NCI-H524 (cell line): Measurements from ENCODE around the gene SPSB1.
"Not testable (repeated sequence)": the region's sequence is repeated elsewhere in the genome, so short reads cannot be mapped to it uniquely, and the experiment has no call there.

Experiments
- DNase-seq, 2 experiments: peaks; one replicate each; lab custom pipeline; 2025; lab: John Stamatoyannopoulos, UW

SPSB1 gene

DNA sequence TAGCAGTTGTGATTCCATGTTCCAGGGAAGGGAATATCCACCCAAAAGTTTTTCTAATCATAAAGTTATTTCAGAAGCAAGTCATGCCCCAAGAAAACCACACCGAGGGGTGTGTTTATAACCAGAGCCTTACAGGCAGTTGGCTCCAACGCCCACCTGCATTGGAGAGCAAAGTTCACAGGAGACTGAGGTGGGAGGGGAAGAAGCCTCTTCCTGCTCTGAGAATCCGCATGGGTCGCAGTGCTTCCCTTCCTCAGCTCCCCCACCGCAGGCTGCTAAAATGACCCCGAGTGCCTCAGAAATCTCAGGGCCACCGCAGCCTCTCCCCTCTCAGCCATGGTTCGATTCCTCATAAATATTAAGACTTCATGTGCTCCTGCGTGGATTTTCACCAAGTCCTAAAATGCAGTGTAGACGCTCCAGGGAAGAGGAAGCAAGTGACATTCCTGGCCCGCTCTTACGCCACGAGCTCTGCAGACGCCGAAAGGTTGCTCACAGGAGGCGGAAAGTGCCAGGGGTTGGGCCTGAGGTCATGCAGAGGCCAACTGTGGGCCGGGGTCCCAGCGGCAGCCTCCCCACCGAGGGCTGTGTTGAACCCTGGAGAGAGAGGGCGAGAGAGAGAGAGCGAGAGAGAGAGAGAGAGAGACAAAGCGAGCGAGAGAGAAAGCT, 13.4 kb upstream of the SPSB1 start:
- no peak for DNase-seq

GRCh38 chr1:9280015-9280860, 12.5 kb upstream of the SPSB1 start:
- DNase-seq = no peak

GRCh38 chr1:9281071-9281827, 11.4 kb upstream of the SPSB1 start:
- no peak for DNase-seq

GRCh38 chr1:9281908-9282695, 10.6 kb upstream of the SPSB1 start:
- DNase-seq = no peak

DNA sequence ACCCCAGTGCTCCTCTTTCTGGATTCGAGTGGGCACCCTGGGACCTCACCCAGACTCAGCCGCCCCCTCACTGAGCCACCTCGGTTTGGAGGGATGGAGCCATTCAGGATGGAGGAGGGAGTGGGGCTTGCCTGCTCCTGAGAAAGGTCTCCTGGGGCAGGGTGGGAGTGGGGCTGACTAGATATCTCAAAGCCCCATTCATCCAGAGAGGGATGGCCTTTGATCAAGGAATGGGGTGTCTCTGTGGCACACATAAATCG, 10.1 kb upstream of the SPSB1 start:
- DNase-seq = no peak

DNA sequence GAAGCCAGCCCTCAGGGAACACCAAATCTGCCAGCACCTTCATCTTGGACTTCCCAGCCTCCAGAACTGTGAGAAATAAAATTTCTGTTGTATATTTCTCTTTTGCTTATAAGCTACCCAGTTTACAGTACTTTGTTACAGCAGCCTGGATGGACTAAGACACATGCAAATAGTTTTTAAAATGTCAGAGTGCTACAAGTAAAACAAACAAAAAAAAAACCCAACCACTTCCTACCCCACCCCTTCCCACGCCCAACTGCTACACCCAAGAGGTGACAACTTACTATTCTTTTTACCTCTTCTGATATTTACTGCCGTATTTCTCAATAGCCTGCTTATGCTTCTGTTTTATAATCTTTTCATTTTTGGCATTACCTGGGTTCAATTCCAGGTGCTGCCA, 8.6 kb upstream of the SPSB1 start:
- no peak for DNase-seq

DNA sequence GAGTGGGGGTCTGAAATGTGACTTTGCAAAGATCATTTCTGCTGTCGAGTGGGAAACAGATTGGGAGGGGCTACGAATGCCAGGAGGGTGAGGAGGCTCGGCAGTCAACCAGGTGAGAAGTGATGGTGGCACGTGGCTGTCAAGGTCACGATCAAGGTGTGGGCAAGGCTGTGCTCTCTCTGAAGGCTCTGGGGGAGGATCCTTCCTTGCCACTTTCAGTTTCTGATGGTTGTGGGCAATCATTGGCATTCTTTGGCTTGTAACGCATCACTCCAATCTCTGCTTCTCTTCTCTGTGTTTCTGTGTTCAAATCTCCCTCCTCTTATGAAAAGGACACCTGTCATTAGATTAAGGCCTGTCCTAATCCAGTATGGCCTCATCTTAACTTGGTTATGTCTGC, 6.1 kb upstream of the SPSB1 start:
- no peak for DNase-seq

DNA sequence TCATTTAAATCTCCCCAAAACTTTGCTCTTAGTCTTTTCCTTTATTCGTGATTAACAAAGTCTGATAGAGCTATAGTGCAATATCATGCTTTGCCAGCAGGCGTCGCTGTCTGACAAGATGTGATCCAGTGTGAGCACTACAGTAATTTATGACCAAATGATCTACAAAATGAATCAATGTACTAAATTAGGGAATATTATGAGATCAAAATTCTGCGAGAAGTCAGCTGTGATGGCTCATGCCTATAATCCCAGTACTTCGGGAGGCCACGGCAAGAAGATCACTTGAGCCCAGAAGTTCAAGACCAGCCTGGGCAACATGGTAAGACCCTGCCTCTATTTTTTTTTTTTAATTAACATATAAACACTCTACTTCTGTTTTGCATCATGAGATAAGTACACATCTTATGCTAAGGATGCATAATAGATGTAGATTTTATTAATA, 3.6 kb upstream of the SPSB1 start:
- DNase-seq = peak in 1 of 2 experiments; percentile 49

GRCh38 chr1:9289711-9290485, 2.8 kb upstream of the SPSB1 start:
- no peak for DNase-seq

DNA sequence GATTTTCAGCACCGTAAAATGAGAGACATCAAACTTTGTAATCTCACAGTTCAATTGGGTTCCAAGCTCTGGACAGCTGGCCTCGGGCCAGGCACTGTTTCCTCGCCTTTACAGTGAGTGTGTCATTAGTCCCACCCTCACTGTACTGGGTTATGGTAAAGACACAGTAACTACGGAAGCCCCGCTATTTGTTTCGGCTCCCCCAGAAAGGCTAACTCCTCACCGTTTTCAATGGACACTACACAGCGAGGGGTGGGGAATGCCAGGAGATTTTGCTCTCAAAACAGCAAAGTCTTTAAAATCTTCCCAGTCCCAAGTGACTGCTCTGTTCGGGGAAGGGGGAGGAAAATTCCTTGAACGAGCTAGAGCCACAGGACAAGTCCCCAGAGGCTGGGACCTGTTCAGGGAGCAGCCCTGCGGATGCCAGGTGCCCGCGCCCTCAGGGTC, 757 bp upstream of the SPSB1 start:
- DNase-seq = peak in 1 of 2 experiments; percentile 56

DNA sequence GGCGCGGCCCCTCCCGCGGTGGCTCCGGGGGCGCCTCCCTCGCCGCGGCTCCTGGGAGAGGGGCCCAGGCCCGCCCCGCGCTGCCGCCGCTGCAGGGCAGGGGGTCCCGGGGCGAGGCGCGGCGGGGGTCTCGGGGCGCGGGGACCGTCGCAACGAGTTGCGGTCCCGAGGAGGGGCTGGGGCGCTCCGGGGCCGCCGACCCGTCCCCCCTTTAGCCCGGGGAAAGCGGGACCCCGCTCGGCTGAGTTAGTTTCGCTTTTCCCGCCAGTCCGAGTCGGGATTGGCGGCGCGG, 493 bp downstream of the SPSB1 start:
- DNase-seq = no peak

- DNase-seq = no peak
Observed at GRCh38 chr1:9293533-9294404, 1.1 kb downstream of the SPSB1 start.

DNA sequence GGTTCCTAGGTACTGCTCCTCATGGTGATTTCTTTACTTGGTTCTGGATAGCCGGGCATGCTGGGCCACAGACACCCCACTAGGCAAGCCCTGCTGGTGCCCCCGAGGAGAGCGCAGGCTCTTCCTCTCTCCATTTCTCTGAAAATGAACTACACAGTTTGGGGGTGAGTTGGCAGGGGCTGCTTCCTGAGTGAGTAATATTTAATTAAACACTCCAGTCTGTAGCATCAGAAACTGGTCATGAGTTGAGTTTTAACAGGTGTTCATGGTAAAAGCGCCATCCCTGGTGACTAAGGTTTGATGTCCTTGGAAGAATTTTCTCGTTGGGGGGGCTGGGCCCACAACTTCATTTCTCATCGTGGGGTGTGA, 1.7 kb downstream of the SPSB1 start:
- no peak for DNase-seq

DNA sequence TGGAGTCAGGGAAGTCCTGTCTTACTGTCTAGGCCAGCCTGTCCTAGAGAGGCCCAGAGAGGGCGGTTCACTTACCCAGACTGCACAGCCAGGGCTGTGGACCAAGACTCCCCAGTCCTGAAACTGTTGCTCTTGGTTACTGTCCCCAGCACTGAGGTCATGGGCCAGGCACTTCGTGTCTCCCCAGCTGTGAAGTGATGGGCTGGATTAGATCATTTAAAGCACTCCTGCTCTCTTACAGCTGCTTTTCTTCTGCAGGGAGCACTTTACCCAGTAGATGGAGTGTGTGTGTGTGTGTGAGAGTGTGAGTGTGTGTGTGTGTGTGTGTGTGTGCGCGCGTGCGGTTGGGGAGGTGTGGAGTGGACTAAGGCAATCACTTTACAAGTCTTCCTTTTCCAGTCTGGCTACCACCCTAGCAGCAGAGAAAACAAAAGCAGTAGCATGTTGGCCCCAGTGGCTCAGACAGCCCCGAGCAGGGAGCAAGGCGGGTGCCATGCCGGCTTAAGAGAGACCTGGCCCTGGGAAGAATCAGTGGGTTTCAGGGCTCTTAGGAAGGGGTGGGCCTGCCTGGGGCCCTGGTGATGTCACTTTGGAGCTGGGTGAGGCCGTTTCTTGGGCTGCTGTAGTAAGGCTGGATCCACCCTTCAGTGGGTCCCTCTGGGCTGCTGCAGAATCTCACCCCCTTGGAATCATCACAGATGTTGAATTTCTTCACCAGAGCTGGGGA, 2.4 kb downstream of the SPSB1 start:
- no peak for DNase-seq

DNA sequence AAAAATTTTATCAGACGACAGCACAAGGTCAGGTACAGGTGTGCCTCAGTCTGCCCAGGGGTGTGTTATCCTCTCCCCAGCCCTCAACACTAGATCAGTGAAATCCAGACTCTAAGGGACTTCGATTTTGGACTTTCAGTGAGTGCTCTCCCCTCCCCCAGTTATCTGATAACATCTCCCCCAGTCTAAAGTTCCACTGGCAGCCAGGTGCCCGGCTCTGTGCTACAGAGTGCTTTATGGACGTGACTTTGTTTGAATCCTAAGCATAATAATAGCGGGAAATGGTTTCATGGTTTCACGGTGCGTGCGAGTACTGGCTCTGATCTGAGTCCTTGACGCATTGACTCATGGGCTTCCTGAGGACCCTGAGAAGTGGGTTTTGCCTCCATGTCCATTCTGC, 3.2 kb downstream of the SPSB1 start:
- DNase-seq = no peak

DNA sequence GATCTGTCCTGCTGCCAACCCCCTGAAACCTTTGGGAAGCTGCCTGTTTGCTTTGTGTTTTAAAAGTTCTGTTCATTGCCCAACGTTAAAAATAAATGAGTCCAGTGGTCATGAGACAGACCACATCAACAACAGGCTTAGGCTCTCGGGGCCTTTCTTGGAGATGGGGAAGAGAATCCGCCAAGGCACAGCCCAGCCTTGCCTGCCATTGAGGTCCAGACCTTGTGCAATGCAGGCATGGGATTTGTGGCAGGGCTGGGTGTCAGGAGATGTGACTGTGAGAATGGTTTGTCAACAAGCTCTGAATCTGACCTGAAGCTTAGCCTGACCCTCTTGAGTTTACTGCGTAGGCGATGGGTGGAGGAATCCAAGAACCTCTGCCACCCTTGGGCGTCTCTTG, 4.2 kb downstream of the SPSB1 start:
- no peak for DNase-seq

GRCh38 chr1:9297831-9298230, 5.1 kb downstream of the SPSB1 start:
- no peak for DNase-seq

DNA sequence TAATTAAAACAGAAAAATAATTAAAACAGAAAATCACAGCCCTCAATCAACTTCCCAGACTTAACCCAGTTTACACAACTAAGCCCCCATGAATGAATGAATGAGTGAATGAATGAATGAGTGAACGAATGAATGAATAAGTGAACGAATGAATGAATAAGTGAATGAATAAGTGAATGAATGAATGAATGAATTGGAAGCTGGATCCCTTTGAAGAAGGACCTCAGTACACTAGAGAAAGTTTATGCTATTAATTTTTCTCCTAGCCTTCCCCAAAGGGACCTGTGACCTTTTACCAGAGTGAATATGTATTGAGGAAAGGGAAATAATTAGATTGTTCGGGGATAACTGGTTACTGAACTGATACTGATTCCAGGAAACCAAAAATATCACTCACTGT, 5.6 kb downstream of the SPSB1 start:
- DNase-seq = no peak

DNA sequence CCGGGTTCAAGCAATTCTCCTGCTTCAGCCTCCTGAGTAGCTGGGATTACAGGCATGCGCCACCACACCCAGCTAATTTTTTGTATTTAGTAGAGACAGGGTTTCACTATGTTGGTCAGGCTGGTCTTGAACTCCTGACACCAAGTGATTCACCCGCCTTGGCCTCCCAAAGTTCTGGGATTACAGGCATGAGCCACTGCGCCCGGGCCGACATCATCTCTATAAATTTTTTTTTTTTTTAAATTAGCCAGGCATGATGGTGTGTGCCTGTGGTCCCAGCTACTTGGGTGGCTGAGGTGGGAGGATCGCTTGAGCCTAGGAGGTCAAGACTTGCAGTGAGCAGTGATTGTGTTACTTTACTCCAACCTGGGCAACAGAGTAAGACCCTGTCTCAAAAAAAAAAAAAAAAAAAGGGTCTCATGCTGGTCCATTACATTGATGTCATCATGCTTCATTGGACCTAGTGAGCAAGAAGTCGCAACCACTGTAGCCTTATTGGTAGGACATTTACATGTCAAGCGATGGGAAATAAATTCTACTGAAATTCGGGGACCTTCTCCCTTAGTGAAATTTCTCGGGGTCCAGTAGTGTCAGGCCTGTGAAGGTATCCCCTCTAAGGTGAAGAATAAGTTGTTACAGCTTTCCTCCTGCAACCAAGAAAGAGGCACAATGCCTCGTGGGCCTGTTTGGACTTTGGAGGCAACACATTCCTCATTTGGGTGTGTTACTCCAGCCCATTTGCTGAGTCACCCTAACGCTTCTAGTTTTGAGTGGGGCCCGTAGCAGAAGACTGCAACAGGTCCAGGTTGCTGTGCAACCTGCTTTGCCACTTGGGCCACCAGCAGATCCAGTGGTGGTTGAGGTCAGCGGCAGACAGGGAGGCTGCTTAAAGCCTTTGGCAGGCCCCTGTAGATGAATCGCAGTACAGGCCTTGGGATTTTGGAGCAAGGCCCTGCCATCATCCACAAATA, 7.2 kb downstream of the SPSB1 start:
- not testable (repeated sequence) for DNase-seq
